HG02642 (cell line): ENCODE measurements around the gene MVP.
A peak's percentile ranks its signal among the peaks of the same experiment; 100 is the strongest.

ENCODE experiments used
- ATAC-seq: cut with Tn5 transposase; IDR thresholded peaks from one replicate; pipeline ENCODE4 v1.9.1; 2021; ENCODE audit warnings: mild to moderate bottlenecking; ENCODE audit not compliant: unreplicated experiment, poor library complexity

The MVP gene

GRCh38 chr16:29839822-29840221 is 19.6 kb downstream of the MVP start:
- no peak for ATAC-seq

GRCh38 chr16:29840240-29840639 is 20.0 kb downstream of the MVP start:
- no peak for ATAC-seq

GRCh38 chr16:29841631-29842030 is 21.4 kb downstream of the MVP start:
- ATAC-seq, result no peak

GRCh38 chr16:29842732-29843346 is 22.6 kb downstream of the MVP start:
- ATAC-seq, result no peak

GRCh38 chr16:29843931-29844330 is 23.7 kb downstream of the MVP start:
- ATAC-seq, result no peak

GRCh38 chr16:29844575-29845331 is 24.5 kb downstream of the MVP start:
- no peak for ATAC-seq

GRCh38 chr16:29845656-29846055 is 25.4 kb downstream of the MVP start:
- ATAC-seq, result no peak

GRCh38 chr16:29848420-29849297 is 28.4 kb downstream of the MVP start:
- ATAC-seq, result no peak

GRCh38 chr16:29849505-29849904 is 29.2 kb downstream of the MVP start:
- no peak for ATAC-seq

- ATAC-seq, result no peak
These were observed 30.7 kb downstream of the MVP start for GRCh38 chr16:29850998-29851397.

- ATAC-seq, result no peak
These were observed 32.4 kb downstream of the MVP start for GRCh38 chr16:29852654-29853053.

GRCh38 chr16:29854520-29855100 is 34.3 kb downstream of the MVP start:
- no peak for ATAC-seq

- no peak for ATAC-seq
These were observed 37.0 kb downstream of the MVP start for GRCh38 chr16:29857133-29857760.

GRCh38 chr16:29858149-29858849 is 38.0 kb downstream of the MVP start:
- ATAC-seq, result no peak

GRCh38 chr16:29858974-29859373 is 38.7 kb downstream of the MVP start:
- ATAC-seq, result no peak

GRCh38 chr16:29860218-29860617 is 40.0 kb downstream of the MVP start:
- ATAC-seq, result no peak

GRCh38 chr16:29862383-29862883 is 42.2 kb downstream of the MVP start:
- ATAC-seq, result no peak

- ATAC-seq, result peak; percentile 92
These were observed 42.8 kb downstream of the MVP start, which contains the start of gene CDIPT for GRCh38 chr16:29862884-29863668. Gene CDIPT (minus strand): TSS chr16:29863226. CDS start chr16:29862857, 369 bp downstream.

GRCh38 chr16:29863669-29863984 is 43.4 kb downstream of the MVP start:
- ATAC-seq, result no peak
